HepG2 (cell line): ENCODE measurements around the gene ACOX3. TPM values are rescaled to one million over a fixed set of nuclear protein-coding genes. Genes with fewer than 3 reads are reported as not detected.
A peak's percentile ranks its signal among the peaks of the same experiment; 100 is the strongest.

Source experiments
- ATAC-seq: fragments of 200-7000 bp; cut with Tn5 transposase; 3 replicates; pipeline ENCODE4 v1.9.1; 2020; ENCODE audit warnings: mild to moderate bottlenecking, moderate library complexity
- BruUV-seq: library from RNA; stranded (reverse); fragments of 400-500 nt; replicated peaks from 2 replicates; lab custom pipeline; 2021; lab: Mats Ljungman, UMichigan
- CTCF ChIA-PET: fragments of 300-600 bp; formaldehyde crosslinking; extraction: SDS; loops from one replicate; lab custom pipeline; 2021; ENCODE audit warnings: low total read pairs, inconsistent platforms, low intra/inter-chr PET ratio; lab: Yijun Ruan, JAX
- POLR2A ChIA-PET: fragments of 350-600 bp; sonication (Branson Sonifier 250); formaldehyde crosslinking; loops from one replicate; lab custom pipeline; 2020; ENCODE audit warnings: antibody characterized with exemption, inconsistent platforms; lab: Yijun Ruan, JAX
- DNase-seq: peaks from one replicate; pipeline ENCODE4 v3.0.0-alpha.2; 2015; ENCODE audit warnings: low spot score
- FAIRE-seq: peaks from 3 replicates; lab custom pipeline; 2011; peaks lifted over from hg19 to GRCh38; lab: Jason Lieb, UNC
- H2AFZ ChIP-seq: one replicate; pipeline ENCODE4 v1.6.1; 2011; ENCODE audit warnings: low read length, inconsistent platforms
- H3K27ac ChIP-seq: fragments of 300-600 bp; 3 replicates; pipeline ENCODE4 v1.8.0; 2011; ENCODE audit warnings: mixed run types, mild to moderate bottlenecking, mixed read lengths, low read length, inconsistent platforms; ENCODE audit not compliant: insufficient read depth; ENCODE audit errors: extremely low read length
- H3K27me3 ChIP-seq, 2 experiments: fragments of 200-600 bp in 1 of 2; 2 replicates in 1 of 2; 3 replicates in 1 of 2; pipeline versions ENCODE4 v1.6.0 to v1.8.0; 2011; ENCODE audit warnings: low read length in 2 of 2, mild to moderate bottlenecking in 2 of 2, moderate library complexity in 2 of 2, inconsistent platforms in 1 of 2; ENCODE audit not compliant: insufficient read depth in 2 of 2, control insufficient read depth in 1 of 2
- H3K36me3 ChIP-seq, 2 experiments: fragments of 200-600 bp in 1 of 2; replicated peaks in 1 of 2; 2 replicates in 1 of 2; 3 replicates in 1 of 2; pipeline versions ENCODE4 v1.5.1 to v1.8.0; 2011; ENCODE audit warnings: low read length in 2 of 2, inconsistent platforms in 1 of 2; ENCODE audit not compliant: insufficient read depth in 2 of 2, control insufficient read depth in 1 of 2
- H3K4me1 ChIP-seq: 2 replicates; pipeline ENCODE4 v1.5.1; 2012; ENCODE audit warnings: low read length, inconsistent platforms; ENCODE audit not compliant: insufficient read depth
- H3K4me2 ChIP-seq: 2 replicates; pipeline ENCODE4 v1.6.0; 2011; ENCODE audit warnings: low read depth, low read length, inconsistent platforms
- H3K4me3 ChIP-seq, 3 experiments: fragments of 200-600 bp in 1 of 3; sonication (generic), shearing (Covaris generic) in 1 of 3; replicated peaks in 1 of 3; 2 replicates each; pipeline ENCODE4 v1.5.1; 2011 to 2016; ENCODE audit warnings: low read length in 3 of 3, inconsistent platforms in 2 of 3, low read depth in 2 of 3, mild to moderate bottlenecking in 2 of 3, control low read depth in 1 of 3, mixed read lengths in 1 of 3; ENCODE audit not compliant: insufficient read depth in 1 of 3
- H3K79me2 ChIP-seq: one replicate; pipeline ENCODE4 v1.6.1; 2011; ENCODE audit warnings: low read length, inconsistent platforms; ENCODE audit not compliant: insufficient read depth
- H3K9ac ChIP-seq: 2 replicates; pipeline ENCODE4 v1.6.0; 2011; ENCODE audit warnings: mild to moderate bottlenecking, low read depth, low read length, inconsistent platforms; ENCODE audit not compliant: insufficient read depth
- H3K9me3 ChIP-seq: 2 replicates; pipeline ENCODE4 v1.5.1; 2012; ENCODE audit warnings: mild to moderate bottlenecking, low read length
- H4K20me1 ChIP-seq: 2 replicates; pipeline ENCODE4 v1.6.0; 2011; ENCODE audit warnings: inconsistent platforms, mild to moderate bottlenecking, low read length, moderate library complexity; ENCODE audit not compliant: insufficient read depth
- AGO2 ChIP-seq: fragments of 200-400 bp; formaldehyde crosslinking; optimal IDR thresholded peaks from 2 replicates; pipeline ENCODE3; 2017; ENCODE audit warnings: mild to moderate bottlenecking, low read depth, low read length, moderate library complexity
- BHLHE40 ChIP-seq: IDR thresholded peaks from 2 replicates; pipeline ENCODE4 v1.6.1; 2011; ENCODE audit warnings: low read length, improper control_type of control experiment
- CEBPB ChIP-seq: IDR thresholded peaks from 2 replicates; pipeline ENCODE4 v1.6.1; 2011; ENCODE audit warnings: low read depth, low read length, improper control_type of control experiment, borderline replicate concordance
- KDM2A ChIP-seq: sonication (generic); formaldehyde crosslinking; IDR thresholded peaks from 2 replicates; pipeline ENCODE4 v1.4.0; 2020; ENCODE audit warnings: low read depth, missing genetic modification reagents, borderline replicate concordance
- PATZ1 ChIP-seq: sonication (generic); formaldehyde crosslinking; IDR thresholded peaks from 2 replicates; pipeline ENCODE4 v1.4.0; 2020; ENCODE audit warnings: missing genetic modification reagents
- POLR2A ChIP-seq, 2 experiments: IDR thresholded peaks; 2 replicates each; pipeline ENCODE4 v1.6.1; 2011; ENCODE audit warnings: low read depth in 2 of 2, low read length in 2 of 2, mild to moderate bottlenecking in 1 of 2, moderate library complexity in 1 of 2; ENCODE audit not compliant: insufficient read depth in 1 of 2
- STAT6 ChIP-seq: sonication (generic); formaldehyde crosslinking; IDR thresholded peaks from 2 replicates; pipeline ENCODE4 v1.4.0; 2020; ENCODE audit warnings: missing genetic modification reagents, mild to moderate bottlenecking, borderline replicate concordance
- TAF15 ChIP-seq: fragments of 200-400 bp; formaldehyde crosslinking; IDR thresholded peaks from one replicate; pipeline ENCODE4 v1.6.1; 2018; ENCODE audit warnings: mild to moderate bottlenecking, low read depth, low read length; ENCODE audit not compliant: poor library complexity, severe bottlenecking
- ZBTB39 ChIP-seq: sonication (generic); formaldehyde crosslinking; IDR thresholded peaks from 2 replicates; pipeline ENCODE4 v1.5.0; 2020; ENCODE audit warnings: missing genetic modification reagents
- ZBTB49 ChIP-seq: sonication (generic); formaldehyde crosslinking; IDR thresholded peaks from 2 replicates; pipeline ENCODE4 v1.4.0; 2020; ENCODE audit warnings: missing genetic modification reagents, borderline replicate concordance
- ZNF354B ChIP-seq: sonication (generic); formaldehyde crosslinking; IDR thresholded peaks from 2 replicates; pipeline ENCODE4 v1.8.0; 2022; ENCODE audit warnings: mild to moderate bottlenecking, missing genetic modification reagents
- ZNF564 ChIP-seq: sonication (generic); formaldehyde crosslinking; IDR thresholded peaks from 2 replicates; pipeline ENCODE4 v1.8.1; 2023; ENCODE audit warnings: mild to moderate bottlenecking, missing genetic modification reagents
- WGBS: methylation state at CpG from one replicate; pipeline ENCODE4 v1.1.6; 2017; ENCODE audit warnings: low lambda C conversion rate; 5-methylcytosine and 5-hydroxymethylcytosine counted together
- in situ Hi-C: cut with HindIII; loops from 2 replicates; pipeline ENCODE4 v1.10.0; 2017; ENCODE audit warnings: low pct_unique_long_range_greater_than_20kb; ENCODE audit not compliant: extremely low pct_ligation_motif_present
- intact Hi-C: fragments of 100-400 bp; cut with micrococcal nuclease; formaldehyde crosslinking; loops from one replicate; pipeline ENCODE4 v1.10.0; 2022; ENCODE audit not compliant: unreplicated experiment
- polyA plus RNA-seq, 8 experiments: library from polyadenylated mRNA; depleted of rRNA in 3 of 8; stranded (reverse) in 7 of 8; unstranded in 1 of 8; fragments of >200 nt; fragmentation: Illumina TruSeq in 4 of 8; extraction: Trizol in 4 of 8; gene quantifications; 2 replicates each; pipeline versions ENCODE4 v1.2.1 to v1.2.3, GENCODE V29; 2011 to 2016; ENCODE audit warnings: low read depth in 4 of 8, missing spikeins in 1 of 8, mixed read lengths in 1 of 8; ENCODE audit not compliant: insufficient read depth in 1 of 8
- total RNA-seq, 5 experiments: library from RNA; depleted of rRNA; stranded (reverse); fragments of >200 nt; fragmentation: Illumina TruSeq; extraction: Trizol; gene quantifications; 2 replicates each; pipeline ENCODE4 v1.2.3, GENCODE V29; 2016; ENCODE audit warnings: low read depth in 1 of 5

The ACOX3 gene
- total and polyA plus RNA-seq, 2 of the 13 experiments (the other 11 are each of a cell fraction or from before 2014, with no cell fraction given): 4.2 to 17.8 TPM

- TF ChIP-seq ZBTB49 (CRISPR knock-in tag): no peak
Observed at GRCh38 chr4:8335848-8336247, 104.7 kb downstream of the ACOX3 start (continued).

GRCh38 chr4:8334786-8335460 is 105.6 kb downstream of the ACOX3 start:
- no peak overlapping the region for H3K9ac ChIP-seq
- H3K4me2 ChIP-seq: peak overlapping the region; percentile 25; the same call in 1 of the 2 replicates
- no peaks in the 10 kb centered on the region for H4K20me1 ChIP-seq
- peaks cover 2 to 21% of the 10 kb centered on the region in 2 experiments; a peak in 3 of 5 replicates for H3K27me3 ChIP-seq
- ATAC-seq (peak; percentile 95), DNase-seq (peak; percentile 54), FAIRE-seq (peak; percentile 26)
- H3K27ac ChIP-seq: no peak overlapping the region
- peaks cover 17% of the 10 kb centered on the region for H3K4me1 ChIP-seq
- H3K9me3 ChIP-seq: peaks cover 5% of the 10 kb centered on the region; the same call in 1 of the 2 replicates
- no peak overlapping the region for H2AFZ ChIP-seq
- no peaks in the 10 kb centered on the region for H3K36me3 ChIP-seq
- POLR2A ChIA-PET: no interaction called here
- in situ Hi-C loops (no loop called here), intact Hi-C loops (no loop called here)
- H3K4me3 ChIP-seq: no peak overlapping the region; a peak in 1 of 6 replicates
- BruUV-seq: no TSS peak
- CTCF ChIA-PET: no interaction called here
- no peaks in the 10 kb centered on the region for H3K79me2 ChIP-seq
- WGBS: 0% methylated on average over 5 of the region's 13 CpGs
- TF ChIP-seq KDM2A (no peak), TAF15 (no peak), STAT6 (CRISPR knock-in tag) (no peak), BHLHE40 (0 out of 2 replicates have a peak, but pooled peaks have one; percentile 9), ZNF564 (CRISPR knock-in tag) (no peak), ZNF354B (CRISPR knock-in tag) (no peak), ZBTB39 (no peak), AGO2 (no peak), PATZ1 (peak; percentile 21; the same call in 1 of the 2 replicates), CEBPB (peak; percentile 46; the same call in 1 of the 2 replicates), POLR2A (IDR thresholded peaks at IDR 0.05; ENCODE audit: insufficient read depth in 1 of 2, low read depth in 2 of 2, low read length in 2 of 2) (no peak)
